ENCODE results near the gene FAM149B1. TPM values are rescaled to one million over a fixed set of nuclear protein-coding genes. Genes with fewer than 3 reads are reported as not detected.

The FAM149B1 gene
- total and polyA plus RNA-seq, 2 of the 13 experiments (the other 11 are each of a cell fraction or from before 2014, with no cell fraction given): 9.3 to 16.8 TPM

- TF ChIP-seq, protein P1, sequence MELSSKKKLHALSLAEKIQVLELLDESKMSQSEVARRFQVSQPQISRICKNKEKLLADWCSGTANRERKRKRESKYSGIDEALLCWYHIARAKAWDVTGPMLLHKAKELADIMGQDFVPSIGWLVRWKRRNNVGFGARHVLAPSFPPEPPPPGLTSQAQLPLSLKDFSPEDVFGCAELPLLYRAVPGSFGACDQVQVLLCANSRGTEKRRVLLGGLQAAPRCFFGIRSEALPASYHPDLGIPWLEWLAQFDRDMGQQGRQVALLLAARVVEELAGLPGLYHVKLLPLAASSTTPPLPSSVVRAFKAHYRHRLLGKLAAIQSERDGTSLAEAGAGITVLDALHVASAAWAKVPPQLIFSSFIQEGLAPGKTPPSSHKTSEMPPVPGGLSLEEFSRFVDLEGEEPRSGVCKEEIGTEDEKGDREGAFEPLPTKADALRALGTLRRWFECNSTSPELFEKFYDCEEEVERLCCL (CRISPR knock-in tag; IDR thresholded peaks at IDR 0.05; ENCODE audit: borderline replicate concordance): no peak
- no peak for TF ChIP-seq CREB3 (CRISPR knock-in tag; IDR thresholded peaks at IDR 0.05)
- TF ChIP-seq GMEB1 (CRISPR knock-in tag; IDR thresholded peaks at IDR 0.05; ENCODE audit: borderline replicate concordance): peak; percentile 94
- peak; percentile 98 for TF ChIP-seq HDAC1 (CRISPR knock-in tag; IDR thresholded peaks at IDR 0.05)
- no peak for TF ChIP-seq FOXP1 (IDR thresholded peaks at IDR 0.05)
- no peak for TF ChIP-seq FOXP1 (CRISPR knock-in tag; IDR thresholded peaks at IDR 0.05)
- peak; percentile 83 for TF ChIP-seq TEAD3 (CRISPR knock-in tag; optimal IDR thresholded peaks at IDR 0.05; ENCODE audit: borderline replicate concordance)
- TF ChIP-seq SRY (CRISPR knock-in tag; IDR thresholded peaks at IDR 0.05): peak; percentile 72; the same call in 1 of the 2 replicates
- TF ChIP-seq PHF8 (CRISPR knock-in tag; IDR thresholded peaks at IDR 0.05): peak; percentile 95
- no peak for TF ChIP-seq SMARCC2 (IDR thresholded peaks at IDR 0.05)
- peak; percentile 58; the same call in 1 of the 2 replicates for TF ChIP-seq ETV5 (CRISPR knock-in tag; IDR thresholded peaks at IDR 0.05; ENCODE audit: borderline replicate concordance)
- TF ChIP-seq MED8 (CRISPR knock-in tag; IDR thresholded peaks at IDR 0.05; ENCODE audit: insufficient replicate concordance): peak; percentile 91
- 0 out of 2 replicates have a peak, but pooled peaks have one; percentile 86 for TF ChIP-seq CENPT (CRISPR knock-in tag; IDR thresholded peaks at IDR 0.05; ENCODE audit: low read depth)
- TF ChIP-seq ZNF737 (CRISPR knock-in tag; IDR thresholded peaks at IDR 0.05; ENCODE audit: borderline replicate concordance): 0 out of 2 replicates have a peak, but pooled peaks have one; percentile 60
- TF ChIP-seq, protein P2, sequence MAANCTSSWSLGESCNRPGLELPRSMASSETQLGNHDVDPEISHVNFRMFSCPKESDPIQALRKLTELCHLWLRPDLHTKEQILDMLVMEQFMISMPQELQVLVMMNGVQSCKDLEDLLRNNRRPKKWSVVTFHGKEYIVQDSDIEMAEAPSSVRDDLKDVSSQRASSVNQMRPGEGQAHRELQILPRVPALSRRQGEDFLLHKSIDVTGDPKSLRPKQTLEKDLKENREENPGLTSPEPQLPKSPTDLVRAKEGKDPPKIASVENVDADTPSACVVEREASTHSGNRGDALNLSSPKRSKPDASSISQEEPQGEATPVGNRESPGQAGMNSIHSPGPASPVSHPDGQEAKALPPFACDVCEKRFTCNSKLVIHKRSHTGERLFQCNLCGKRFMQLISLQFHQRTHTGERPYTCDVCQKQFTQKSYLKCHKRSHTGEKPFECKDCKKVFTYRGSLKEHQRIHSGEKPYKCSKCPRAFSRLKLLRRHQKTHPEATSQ (CRISPR knock-in tag; IDR thresholded peaks at IDR 0.05; ENCODE audit: borderline replicate concordance): peak; percentile 64; the same call in 1 of the 2 replicates
- TF ChIP-seq ZNF121 (CRISPR knock-in tag; IDR thresholded peaks at IDR 0.05): peak; percentile 50; the same call in 1 of the 2 replicates
- no peak for TF ChIP-seq SRF (IDR thresholded peaks at IDR 0.05; ENCODE audit: low read depth, low read length)
- peak; percentile 51; the same call in 1 of the 2 replicates for TF ChIP-seq SNRNP70 (IDR thresholded peaks at IDR 0.05; ENCODE audit: low read depth, low read length)
- no peak; the same call in 1 of the 2 replicates for TF ChIP-seq MZF1 (CRISPR knock-in tag; IDR thresholded peaks at IDR 0.05; ENCODE audit: borderline replicate concordance)
- TF ChIP-seq ZSCAN12 (CRISPR knock-in tag; IDR thresholded peaks at IDR 0.05): no peak
- TF ChIP-seq ZNF468 (CRISPR knock-in tag; IDR thresholded peaks at IDR 0.05): peak; percentile 79; the same call in 1 of the 2 replicates
- no peak for TF ChIP-seq ZNF660 (CRISPR knock-in tag; IDR thresholded peaks at IDR 0.05; ENCODE audit: borderline replicate concordance, low read depth)
- TF ChIP-seq ZNF530 (CRISPR knock-in tag; IDR thresholded peaks at IDR 0.05; ENCODE audit: low read depth): no peak
- TF ChIP-seq ZNF264 (CRISPR knock-in tag; IDR thresholded peaks at IDR 0.05): peak; percentile 73
Observed at GRCh38 chr10:73246646-73247508, 79.0 kb downstream of the FAM149B1 start, which contains the start of gene DNAJC9 (continued).

All from HepG2 (cell line).